Hematopoietic multipotent progenitor cell treated with erythropoietin and hydrocortisone succinate and interleukin-3 and kit ligand, for 17 days (in vitro differentiated cells): ENCODE results near the gene FBXO48.
"Not testable (repeated sequence)": the region's sequence is repeated elsewhere in the genome, so short reads cannot be mapped to it uniquely, and the experiment has no call there.

Source experiments
- DNase-seq: peaks from one replicate; pipeline ENCODE4 v3.0.0-alpha.2; 2015; ENCODE audit warnings: low spot score

FBXO48 gene

DNA sequence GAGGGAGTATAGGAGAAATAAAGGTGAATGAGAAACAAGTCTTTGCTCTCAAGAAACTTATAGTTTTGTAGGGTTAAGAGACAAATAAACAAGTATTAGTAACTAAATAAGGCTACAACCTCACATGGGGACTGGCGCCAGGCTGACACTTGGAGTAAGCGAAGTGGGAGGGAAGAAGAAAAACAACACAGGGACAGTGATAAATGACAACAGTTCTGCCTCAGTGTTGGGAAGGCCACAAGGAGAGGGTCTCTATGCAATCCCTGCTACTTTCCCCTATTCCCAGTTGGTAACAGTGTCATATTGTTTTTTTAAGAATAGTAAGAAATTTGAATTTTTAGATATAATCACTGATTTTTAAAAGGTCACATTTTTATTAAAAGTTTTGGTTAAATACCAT is 4.3 kb upstream of the FBXO48 start:
- DNase-seq, result no peak

DNA sequence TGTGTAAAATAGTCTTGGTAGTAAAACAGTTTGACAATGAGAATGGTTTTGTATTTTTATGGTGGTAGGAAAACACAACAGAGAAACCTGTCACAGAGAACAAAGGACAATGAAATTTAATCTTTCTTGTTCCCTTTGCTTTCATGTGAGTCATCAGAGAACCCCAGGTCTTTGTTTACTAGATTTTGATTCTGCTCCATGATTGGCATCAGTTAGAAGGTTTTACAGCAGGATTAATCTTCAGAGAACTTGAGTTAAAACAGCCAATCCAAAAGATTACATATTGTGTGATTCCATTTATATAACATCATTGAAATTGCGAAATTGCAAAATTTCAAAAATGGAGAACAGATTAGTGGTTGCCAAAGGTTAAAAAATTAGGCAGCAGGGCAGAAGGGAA is 2.8 kb upstream of the FBXO48 start:
- DNase-seq, result no peak

DNA sequence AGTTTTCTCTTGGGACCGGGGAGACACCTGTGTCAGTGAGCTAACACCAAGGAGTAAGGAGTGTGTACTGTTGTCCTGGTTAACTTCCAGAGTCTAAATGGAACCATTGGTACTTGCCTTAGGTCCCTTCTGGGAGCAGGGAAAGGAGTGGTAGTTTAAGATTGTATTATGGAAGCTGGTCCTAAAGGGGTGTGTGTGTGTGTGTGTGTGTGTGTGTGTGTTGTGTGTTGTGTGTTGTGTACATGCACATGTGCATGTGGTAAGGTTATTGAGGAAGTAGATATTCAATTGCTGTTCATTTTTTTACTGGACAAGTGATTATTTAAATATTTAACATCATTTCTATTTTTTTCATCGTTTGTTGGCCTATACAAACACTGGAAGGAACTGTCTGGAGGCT is 1.7 kb upstream of the FBXO48 start:
- DNase-seq, result no peak

- no peak for DNase-seq
These were observed 367 bp downstream of the FBXO48 start for GRCh38 chr2:68466778-68467076.

- peak; percentile 53 for DNase-seq
These were observed 725 bp downstream of the FBXO48 start for GRCh38 chr2:68466361-68466777.

- DNase-seq, result peak; percentile 29
These were observed 1.8 kb downstream of the FBXO48 start for GRCh38 chr2:68465081-68465916.

- DNase-seq, result no peak
These were observed 2.4 kb downstream of the FBXO48 start for GRCh38 chr2:68464651-68465050.

GRCh38 chr2:68463287-68463877 is 3.7 kb downstream of the FBXO48 start:
- DNase-seq, result peak; percentile 87

- DNase-seq, result peak; percentile 43
These were observed 8.1 kb downstream of the FBXO48 start for GRCh38 chr2:68458981-68459380.

DNA sequence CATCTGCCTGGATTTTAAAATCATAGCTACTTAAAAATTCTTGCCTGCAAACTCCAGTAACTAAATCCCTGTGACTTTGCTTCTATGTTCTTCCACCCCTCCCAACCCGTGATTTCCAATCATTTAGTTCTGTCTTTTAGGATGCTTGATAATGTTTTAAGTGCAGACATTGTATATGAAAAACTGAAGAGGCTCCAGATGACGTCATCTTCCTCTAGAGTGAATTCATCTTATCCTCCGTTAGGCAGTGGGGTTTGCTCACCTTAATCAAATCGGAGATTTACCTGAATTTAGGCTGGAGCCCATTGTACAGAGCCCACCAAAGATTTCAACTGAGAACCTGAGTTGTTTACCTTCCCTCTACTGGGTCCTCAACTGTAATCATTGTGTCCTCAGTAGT is 10.9 kb downstream of the FBXO48 start:
- DNase-seq, result no peak

DNA sequence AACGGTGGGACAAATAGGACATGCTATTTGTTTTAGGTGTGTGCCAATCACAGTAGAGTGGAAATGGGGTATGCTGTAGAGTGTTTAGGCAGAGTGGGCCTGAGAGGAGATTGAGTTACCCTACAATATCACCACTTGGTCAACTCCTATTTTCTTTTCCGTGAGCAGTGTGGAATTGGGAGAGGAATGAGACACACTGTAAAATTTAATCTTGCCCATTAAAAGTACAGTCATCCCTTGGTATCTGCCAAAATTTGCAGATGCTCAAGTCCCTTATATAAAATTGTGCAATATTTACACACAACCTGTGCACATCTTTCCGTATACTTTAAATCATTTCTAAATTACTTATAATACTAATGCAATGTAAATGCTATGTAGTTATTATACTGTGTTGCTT is 12.4 kb downstream of the FBXO48 start:
- no peak for DNase-seq

GRCh38 chr2:68453761-68454360 is 13.2 kb downstream of the FBXO48 start:
- no peak for DNase-seq

GRCh38 chr2:68452158-68452900 is 14.8 kb downstream of the FBXO48 start:
- DNase-seq, result no peak

DNA sequence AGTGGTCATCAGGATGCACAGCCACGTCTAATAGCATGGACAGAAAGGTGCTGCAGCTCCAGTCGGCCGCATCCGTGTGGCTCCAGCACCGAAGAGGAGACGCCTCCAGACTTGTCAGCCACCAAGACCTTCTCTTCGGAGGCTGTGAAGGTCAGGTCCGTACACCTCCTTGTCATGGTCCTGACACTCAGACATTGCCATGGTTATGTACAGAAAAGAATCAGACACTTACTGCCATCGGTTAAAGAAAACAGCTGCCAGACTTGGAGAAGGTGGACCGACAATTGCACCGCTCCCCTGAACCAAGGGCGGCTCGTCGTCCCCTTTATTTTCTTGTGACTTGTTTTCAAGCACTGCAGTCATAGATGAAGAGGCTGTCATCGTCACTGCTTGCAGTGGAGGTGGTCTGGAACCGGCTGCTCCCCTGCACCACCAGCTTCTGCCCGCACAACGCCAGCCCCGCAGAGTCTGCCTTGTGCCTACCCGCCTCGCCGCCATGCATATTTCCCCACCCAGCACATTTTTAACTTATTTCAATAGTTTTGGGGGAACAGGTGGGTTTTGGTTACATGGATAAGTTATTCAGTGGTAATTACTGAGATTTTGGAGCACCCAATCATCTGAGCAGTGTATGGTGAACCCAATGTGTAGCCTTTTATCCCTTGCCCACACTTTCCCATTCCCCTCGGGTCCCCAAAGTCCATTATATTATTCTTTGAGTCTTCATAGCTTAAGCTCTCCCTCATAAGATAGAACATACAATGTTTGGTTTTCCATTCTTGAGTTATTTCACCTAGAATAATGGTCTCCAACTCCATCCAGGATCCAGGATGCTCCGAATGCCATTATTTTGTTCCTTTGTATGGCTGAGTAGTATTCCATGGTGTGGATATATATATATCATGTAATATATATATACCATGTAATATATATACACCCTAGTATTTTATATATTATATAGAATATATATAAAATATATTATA is 18.1 kb downstream of the FBXO48 start:
- DNase-seq, result no peak

DNA sequence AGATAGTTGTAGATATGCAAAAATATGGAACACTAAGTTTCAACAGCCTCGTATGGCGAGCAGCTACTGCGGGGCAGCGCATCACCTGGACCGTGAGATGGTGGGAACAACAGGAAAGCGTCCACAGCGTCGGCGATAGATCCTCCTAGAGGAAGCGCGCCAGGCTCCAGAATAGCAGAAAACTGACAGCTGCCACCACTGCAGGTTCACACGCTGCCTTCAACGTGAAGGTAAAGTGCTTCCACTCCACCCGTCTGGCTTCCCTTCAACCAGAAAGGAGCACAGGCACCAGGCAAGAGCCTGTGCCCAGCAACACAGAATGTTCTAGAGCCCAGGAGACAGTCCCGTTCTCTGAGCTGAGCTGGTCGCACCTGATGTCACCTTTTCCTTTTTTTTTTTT is 20.0 kb downstream of the FBXO48 start:
- DNase-seq, result no peak

- DNase-seq, result not testable (repeated sequence)
These were observed 20.7 kb downstream of the FBXO48 start for GRCh38 chr2:68446425-68446824.

- DNase-seq, result no peak
These were observed 25.1 kb downstream of the FBXO48 start for GRCh38 chr2:68441994-68442322.

- DNase-seq, result peak; percentile 93
These were observed 25.7 kb downstream of the FBXO48 start for GRCh38 chr2:68441179-68441993.

DNA sequence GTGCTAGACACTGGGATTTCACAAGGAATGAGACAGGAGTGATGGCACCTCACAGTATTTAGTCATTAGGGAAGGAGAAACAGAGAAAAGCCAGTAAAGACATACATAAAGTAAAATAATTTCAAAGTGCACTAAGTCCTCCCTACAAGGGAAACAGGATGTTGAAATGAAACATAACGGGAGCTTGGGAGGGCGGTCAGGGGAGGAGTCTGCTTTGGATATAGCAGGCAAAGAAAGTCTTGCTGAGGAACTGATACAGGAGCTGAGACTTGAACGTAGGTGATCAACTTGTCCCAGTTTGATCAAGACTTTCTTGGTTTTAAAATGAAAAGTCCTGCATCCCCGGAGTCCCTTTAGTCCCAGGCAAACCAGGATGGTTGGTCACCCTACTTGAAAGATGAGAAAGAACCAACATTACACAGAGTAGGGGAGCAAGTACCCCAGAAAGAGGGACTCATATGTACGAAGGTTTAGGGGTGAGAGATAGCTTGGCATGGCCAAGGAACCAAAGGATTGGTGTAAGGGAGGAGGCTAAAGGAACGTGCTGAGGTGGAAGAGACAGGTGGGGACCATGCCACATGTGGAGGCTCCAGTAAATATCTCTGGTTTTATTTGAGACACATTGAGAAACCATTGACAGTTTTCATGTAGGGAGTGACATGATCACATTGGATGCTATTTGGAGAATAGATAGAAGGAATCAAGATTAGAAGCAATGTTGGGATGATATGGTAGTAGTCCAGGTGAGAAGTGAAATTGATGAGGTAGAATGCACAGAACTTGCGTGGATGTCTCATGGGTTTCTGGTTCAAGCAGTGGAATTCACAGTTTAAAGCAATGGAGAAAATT is 28.4 kb downstream of the FBXO48 start:
- DNase-seq, result no peak

GRCh38 chr2:68436270-68436669 is 30.8 kb downstream of the FBXO48 start:
- no peak for DNase-seq
